HG03460 (cell line): ENCODE measurements around the gene PHOSPHO2.

ENCODE experiments used
- ATAC-seq: cut with Tn5 transposase; IDR thresholded peaks from one replicate; pipeline ENCODE4 v1.9.1; 2021; ENCODE audit not compliant: unreplicated experiment

The PHOSPHO2 gene

GRCh38 chr2:169694113-169694893 is at the start of gene PHOSPHO2, which contains the start of gene CFAP210:
Gene PHOSPHO2 (plus strand): TSS chr2:169694469. CDS start chr2:169700972, 6,503 bp downstream.
Gene CFAP210 (minus strand): TSS chr2:169694405. CDS start chr2:169694327, 78 bp downstream.
- ATAC-seq, result peak; percentile 98

- no peak for ATAC-seq
These were observed 46.8 kb upstream of the PHOSPHO2 start for GRCh38 chr2:169647496-169647895.

GRCh38 chr2:169649278-169649677 is 45.0 kb upstream of the PHOSPHO2 start:
- ATAC-seq, result no peak

- ATAC-seq, result no peak
These were observed 40.6 kb upstream of the PHOSPHO2 start for GRCh38 chr2:169653636-169654035.

GRCh38 chr2:169656164-169656563 is 38.1 kb upstream of the PHOSPHO2 start:
- no peak for ATAC-seq

GRCh38 chr2:169658877-169659276 is 35.4 kb upstream of the PHOSPHO2 start:
- no peak for ATAC-seq

GRCh38 chr2:169659320-169659719 is 34.9 kb upstream of the PHOSPHO2 start:
- no peak for ATAC-seq

GRCh38 chr2:169661265-169661664 is 33.0 kb upstream of the PHOSPHO2 start:
- ATAC-seq, result no peak

- no peak for ATAC-seq
These were observed 31.5 kb upstream of the PHOSPHO2 start for GRCh38 chr2:169662744-169663143.

GRCh38 chr2:169663247-169663646 is 31.0 kb upstream of the PHOSPHO2 start:
- no peak for ATAC-seq

- no peak for ATAC-seq
These were observed 29.7 kb upstream of the PHOSPHO2 start for GRCh38 chr2:169664600-169664977.

GRCh38 chr2:169664978-169665930 is 29.0 kb upstream of the PHOSPHO2 start:
- ATAC-seq, result no peak

GRCh38 chr2:169667583-169667982 is 26.7 kb upstream of the PHOSPHO2 start:
- ATAC-seq, result no peak

- no peak for ATAC-seq
These were observed 24.0 kb upstream of the PHOSPHO2 start for GRCh38 chr2:169670215-169670651.

- no peak for ATAC-seq
These were observed 23.3 kb upstream of the PHOSPHO2 start for GRCh38 chr2:169670937-169671336.

GRCh38 chr2:169672406-169672805 is 21.9 kb upstream of the PHOSPHO2 start:
- no peak for ATAC-seq

- no peak for ATAC-seq
These were observed 21.2 kb upstream of the PHOSPHO2 start for GRCh38 chr2:169673106-169673505.

- ATAC-seq, result no peak
These were observed 20.3 kb upstream of the PHOSPHO2 start for GRCh38 chr2:169673921-169674320.

GRCh38 chr2:169676357-169676756 is 17.9 kb upstream of the PHOSPHO2 start:
- no peak for ATAC-seq

GRCh38 chr2:169676850-169677249 is 17.4 kb upstream of the PHOSPHO2 start:
- ATAC-seq, result no peak

- no peak for ATAC-seq
These were observed 11.2 kb upstream of the PHOSPHO2 start for GRCh38 chr2:169683054-169683424.
